ENCODE results near the gene OR5K2.

OR5K2 gene

GRCh38 chr3:98497381-98497780, at the start of gene OR5K2:
Gene OR5K2, plus strand, starts transcription at chr3:98497681. Its CDS starts 0 bp downstream, at chr3:98497681.
- DNase-seq = no peak

DNA sequence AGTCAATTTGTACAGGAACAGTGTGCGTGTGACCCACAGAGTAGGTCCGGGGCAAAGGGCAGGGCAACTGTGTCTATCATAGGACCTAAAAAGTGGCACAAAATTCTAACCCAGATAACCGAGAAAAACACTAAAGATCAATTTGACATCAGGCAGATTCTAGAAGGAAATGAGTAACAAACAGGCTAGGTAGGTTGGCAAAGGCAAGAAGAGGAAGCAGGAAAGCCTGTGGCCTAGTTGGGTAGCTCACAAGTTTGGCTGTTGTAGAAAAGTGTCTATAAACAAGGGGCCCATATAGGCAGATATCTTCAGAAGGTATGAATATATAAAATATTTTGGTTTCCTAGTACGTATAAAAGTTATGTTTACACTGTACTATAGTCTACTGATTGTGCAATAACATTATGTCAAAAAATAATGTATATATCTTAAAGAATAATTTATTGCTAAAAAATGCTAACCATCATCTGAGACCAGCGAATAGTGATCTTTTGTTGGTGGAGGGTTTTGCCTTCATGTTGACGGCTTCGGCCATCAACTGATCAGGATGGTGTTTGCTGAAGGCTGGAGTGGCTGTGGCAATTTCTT, 47.8 kb upstream of the OR5K2 start:
- no peak for DNase-seq

- DNase-seq = no peak
Observed at GRCh38 chr3:98450372-98450771, 47.1 kb upstream of the OR5K2 start.

DNA sequence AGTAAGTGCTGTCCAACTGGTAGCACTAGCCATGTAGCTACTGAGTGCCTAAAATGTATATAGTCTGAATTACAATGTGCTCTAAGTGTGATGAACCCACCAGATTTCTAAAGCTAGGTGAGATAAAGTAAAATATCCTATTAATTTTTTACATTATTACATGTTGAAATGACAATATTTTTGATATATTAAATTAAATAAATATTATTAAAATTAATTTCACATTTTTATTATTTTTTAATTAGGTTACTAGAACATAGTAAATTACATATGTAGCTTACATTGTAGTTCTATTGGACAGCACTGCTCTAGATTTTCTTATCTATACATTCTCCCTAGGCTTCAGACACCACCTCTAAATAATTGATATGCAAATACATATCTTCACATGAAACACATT, 43.7 kb upstream of the OR5K2 start:
- DNase-seq = no peak

- DNase-seq = no peak
Observed at GRCh38 chr3:98454929-98455328, 42.6 kb upstream of the OR5K2 start.

DNA sequence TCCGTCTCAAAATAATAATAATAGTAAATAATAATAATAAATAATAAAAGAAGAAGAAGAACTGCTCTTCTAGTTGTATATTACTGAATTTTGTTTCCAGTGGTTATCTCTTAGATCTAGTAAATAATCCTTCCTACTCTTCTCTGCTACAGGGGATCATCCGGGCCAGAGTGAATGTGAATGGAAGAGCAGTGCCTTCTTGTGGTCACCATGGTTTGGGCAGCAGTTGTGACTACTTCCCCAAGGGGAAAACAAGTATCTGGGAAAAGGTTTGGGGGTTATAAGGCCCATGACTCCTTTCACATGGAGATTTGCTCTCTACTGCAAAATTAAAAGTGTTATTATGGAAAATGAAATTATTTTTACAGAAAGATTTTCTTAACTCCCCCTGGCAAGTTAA, 39.9 kb upstream of the OR5K2 start:
- no peak for DNase-seq

DNA sequence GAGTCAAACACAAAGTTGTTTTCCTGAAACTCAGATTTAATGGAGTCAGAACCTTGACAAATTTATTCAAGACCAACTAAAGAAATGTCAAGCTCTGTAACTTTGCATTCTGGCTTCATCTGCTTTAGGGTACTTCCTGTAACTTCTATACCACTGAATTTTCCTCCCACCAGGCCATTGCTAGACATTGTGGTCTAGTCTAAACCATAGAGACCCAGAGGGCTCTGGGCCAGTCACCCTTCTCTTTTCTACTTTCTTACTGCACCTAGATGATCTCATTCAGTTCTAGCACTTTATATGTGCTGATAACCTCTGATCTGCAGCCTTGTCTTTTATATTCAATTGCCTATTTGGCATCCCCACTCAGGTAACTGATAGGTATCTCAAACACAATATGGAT, 37.3 kb upstream of the OR5K2 start:
- no peak for DNase-seq

- DNase-seq = no peak
Observed at GRCh38 chr3:98462901-98463300, 34.6 kb upstream of the OR5K2 start, which contains the start of gene OR5K1. Gene OR5K1, plus strand, starts transcription at chr3:98463201. Its CDS starts 6,376 bp downstream, at chr3:98469577.

DNA sequence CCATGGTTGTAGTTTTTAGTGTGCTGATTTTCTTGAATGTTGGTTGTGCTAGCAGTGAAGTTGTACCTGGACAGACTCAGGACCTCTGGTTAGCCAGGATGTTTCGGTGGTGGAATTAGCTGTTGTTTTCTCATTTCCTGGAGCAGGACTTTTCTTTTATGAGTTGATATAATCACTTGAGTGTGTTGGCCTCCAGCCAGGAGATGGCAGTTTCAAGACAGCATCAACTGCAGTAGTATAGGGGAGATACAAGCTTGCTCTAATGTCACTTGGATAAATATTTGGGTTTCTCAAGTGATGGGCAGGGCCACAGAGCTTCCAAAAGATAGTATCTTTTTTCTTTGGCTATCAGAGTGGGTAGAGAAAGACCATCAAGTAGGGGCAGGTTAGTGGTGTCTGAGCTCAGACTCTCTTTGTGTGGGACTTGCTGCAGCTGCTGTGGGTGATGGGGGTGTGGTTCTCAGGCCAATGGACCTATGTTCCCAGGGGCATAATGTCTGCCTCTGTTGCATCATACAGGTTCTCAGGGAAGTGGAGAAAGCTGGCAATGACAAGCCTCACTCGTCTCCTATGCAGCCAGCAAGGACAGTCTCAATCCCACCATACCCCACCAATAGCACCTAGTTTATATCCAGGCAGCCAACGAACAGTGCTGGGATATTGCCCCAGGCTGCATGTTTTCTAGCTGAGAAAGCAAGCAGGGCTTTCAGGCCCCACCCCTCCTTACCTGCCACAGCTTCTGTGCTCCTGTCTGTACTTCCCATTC, 14.6 kb upstream of the OR5K2 start:
- DNase-seq = no peak

- no peak for DNase-seq
Observed at GRCh38 chr3:98483626-98484025, 13.9 kb upstream of the OR5K2 start.

GRCh38 chr3:98500019-98500418, 2.5 kb downstream of the OR5K2 start:
- DNase-seq = no peak

DNA sequence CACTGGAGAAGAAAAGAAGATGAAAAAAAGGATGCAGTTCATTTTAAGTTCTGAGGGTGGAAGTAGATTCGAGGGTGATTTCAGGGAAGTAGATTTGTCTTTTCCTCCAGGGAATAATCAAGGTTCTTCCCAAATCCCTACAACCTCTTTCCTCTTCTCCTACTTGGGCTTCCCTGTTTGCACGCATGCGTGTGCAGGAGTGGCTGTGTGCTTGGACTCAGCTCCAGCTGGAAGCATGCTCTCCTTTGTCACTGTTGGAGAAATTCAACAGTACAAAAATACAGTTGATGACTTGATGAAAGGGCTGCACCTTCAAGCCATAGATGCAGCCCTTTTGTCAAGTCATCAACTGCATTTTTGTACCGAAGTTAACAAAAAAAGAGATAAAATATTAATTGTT, 3.8 kb downstream of the OR5K2 start:
- peak; percentile 31 for DNase-seq

- DNase-seq = no peak
Observed at GRCh38 chr3:98501863-98502576, 4.5 kb downstream of the OR5K2 start.

GRCh38 chr3:98504539-98504938, 7.1 kb downstream of the OR5K2 start:
- no peak for DNase-seq

GRCh38 chr3:98508582-98508981, 11.1 kb downstream of the OR5K2 start:
- no peak for DNase-seq

GRCh38 chr3:98512576-98512975, 15.1 kb downstream of the OR5K2 start:
- DNase-seq = no peak

DNA sequence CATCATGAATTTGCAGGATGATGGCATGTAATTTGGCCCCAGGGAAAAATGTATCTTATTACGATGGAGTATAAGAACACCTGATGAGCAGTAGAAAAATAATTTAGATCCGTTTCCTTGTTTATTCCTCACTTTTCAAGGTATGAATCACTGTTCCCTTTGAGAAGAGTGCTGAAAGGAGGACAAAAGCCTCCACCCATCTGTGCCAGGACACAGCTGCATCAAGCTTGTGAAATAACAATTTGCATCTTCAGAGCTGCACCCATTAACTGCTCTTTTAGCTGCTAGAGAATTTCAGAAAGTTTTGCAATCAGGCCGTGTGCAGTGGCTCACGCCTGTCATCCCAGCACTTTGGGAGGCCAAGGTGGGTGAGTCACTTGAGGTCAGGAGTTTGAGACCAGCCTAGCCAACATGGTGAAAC, 15.6 kb downstream of the OR5K2 start:
- no peak for DNase-seq

- DNase-seq = no peak
Observed at GRCh38 chr3:98513736-98514135, 16.3 kb downstream of the OR5K2 start.

DNA sequence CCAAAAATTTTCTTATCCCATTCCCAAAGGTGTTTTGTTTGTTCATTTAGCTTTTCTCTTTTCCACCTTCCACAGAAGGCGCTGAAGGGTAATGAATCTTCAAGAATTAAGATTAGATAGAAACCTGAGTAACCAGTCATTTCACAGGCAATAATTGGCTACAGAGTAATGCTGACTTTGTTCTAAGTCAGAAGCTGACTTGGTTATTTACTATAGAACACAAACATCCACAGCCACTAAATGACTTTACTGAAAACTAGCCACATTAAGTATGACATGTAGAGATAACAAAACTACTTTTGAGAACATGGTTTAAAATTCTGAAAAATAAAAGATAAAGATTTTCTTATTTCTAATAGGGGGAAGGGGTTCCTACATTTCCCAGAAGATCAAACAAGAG, 17.5 kb downstream of the OR5K2 start:
- no peak for DNase-seq

DNA sequence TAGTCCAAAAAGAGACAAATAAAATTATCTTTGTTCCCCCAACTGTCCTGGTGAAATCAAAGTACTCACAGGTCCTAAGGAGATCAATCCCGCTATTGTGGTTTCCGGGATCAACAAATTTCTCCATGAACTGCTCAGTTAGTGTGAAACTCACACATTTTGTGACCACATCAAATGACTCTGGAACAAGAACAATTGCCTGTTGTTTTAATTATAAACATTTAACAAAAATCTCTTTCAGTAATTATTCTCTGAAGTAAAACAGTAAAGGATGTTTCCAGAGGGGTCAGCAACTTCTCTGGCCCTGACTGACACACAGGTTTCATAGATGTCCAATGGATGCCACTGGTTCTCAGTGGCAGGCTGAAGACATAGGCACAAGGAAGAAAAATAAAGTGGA, 21.3 kb downstream of the OR5K2 start:
- DNase-seq = peak; percentile 88

DNA sequence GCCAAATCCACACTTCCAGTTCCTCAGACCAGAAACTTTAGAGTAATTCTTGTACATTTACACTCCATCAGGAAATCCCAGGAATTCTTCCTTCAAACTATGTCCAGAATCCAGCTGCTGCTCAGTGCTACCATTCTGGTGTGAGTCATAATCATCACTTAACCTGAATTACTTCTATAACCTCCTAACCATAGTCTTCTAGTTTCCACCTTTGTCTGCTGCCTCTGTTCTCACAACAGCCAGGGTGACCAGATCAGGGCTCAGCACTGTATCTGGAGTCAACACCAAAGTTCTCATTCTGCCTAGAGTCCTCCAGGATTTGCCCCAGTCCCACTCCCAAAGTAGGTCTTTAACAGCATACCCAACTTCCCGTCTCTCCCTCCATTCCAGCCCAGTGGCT, 21.9 kb downstream of the OR5K2 start:
- peak; percentile 72 for DNase-seq

DNA sequence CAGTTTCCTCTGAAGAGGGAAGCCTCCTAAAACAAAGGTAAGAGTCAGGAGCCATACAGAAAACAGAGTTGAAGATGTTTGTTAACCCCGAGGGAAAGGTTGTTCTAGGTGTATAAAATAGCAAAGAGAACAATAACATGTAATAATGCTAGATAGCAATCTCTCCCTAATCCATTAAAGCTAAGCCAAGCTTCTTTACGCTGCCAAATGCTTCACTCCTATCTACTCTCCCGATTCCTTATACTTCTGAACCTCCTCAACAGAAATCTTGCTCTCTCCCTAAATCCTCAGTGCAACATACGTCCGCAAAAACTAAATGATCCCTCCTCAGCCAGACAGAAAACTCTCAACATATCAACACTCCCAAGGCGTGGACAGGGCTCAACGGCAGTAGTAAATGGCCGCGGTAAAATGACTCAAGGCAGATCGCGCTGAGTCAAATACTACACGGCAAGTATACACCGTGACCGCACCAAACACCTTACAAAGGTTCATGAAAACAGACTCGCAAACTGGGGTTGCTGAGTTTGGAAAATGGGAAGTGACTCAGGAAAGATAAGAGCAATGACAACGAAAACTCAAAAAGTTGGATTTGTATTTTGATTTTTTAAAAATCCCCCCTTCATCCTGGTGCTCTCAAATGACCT, 24.5 kb downstream of the OR5K2 start:
- peak; percentile 59 for DNase-seq

DNA sequence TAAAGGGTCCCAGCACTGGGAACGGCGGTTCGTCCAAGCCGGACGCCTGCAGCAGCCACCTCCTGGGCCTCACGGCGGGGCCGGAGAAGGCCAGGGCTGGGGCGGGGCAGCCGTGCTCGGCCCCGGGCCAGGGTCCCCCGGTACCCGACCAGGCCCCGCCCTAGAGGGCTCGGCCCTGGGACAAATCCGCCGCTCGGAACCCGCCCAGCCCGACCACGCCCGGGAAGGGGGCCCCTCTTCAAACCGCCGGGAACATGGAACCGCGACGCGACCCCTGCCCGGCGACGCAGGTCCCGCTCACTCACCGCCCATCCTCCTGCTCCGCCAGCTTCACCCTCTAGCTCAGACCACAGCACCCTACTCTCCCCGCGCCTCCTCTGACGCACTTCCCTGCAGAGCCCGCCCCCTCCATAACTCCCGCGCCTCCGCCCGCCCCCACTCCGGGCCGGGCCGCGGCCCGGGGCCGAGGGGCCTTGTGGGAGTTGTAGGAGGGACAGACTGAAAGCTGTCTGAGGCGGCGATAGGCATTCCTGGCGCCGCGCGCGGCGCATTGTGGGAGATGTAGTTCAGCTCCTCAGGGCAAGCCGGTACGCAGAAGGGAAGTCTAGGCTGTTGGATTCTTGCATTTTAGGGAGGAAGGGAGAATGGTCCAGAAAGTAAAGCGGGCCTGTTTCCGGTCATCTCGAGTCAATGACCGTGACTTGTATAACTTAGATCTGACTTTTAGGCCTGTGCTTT, 25.2 kb downstream of the OR5K2 start, which contains the start of gene CLDND1:
Gene CLDND1 (minus strand): TSS at position 359 of the 738 bp plus-strand sequence. CDS start 1,478 bp downstream, outside the sequence.
- DNase-seq = peak; percentile 98

Measured in midbrain (tissue), 1 donor.